ENCODE measurements around the gene POLN.
A peak's percentile ranks its signal among the peaks of the same experiment; 100 is the strongest.
"Not testable (repeated sequence)": the region's sequence is repeated elsewhere in the genome, so short reads cannot be mapped to it uniquely, and the experiment has no call there.

Gene POLN

DNA sequence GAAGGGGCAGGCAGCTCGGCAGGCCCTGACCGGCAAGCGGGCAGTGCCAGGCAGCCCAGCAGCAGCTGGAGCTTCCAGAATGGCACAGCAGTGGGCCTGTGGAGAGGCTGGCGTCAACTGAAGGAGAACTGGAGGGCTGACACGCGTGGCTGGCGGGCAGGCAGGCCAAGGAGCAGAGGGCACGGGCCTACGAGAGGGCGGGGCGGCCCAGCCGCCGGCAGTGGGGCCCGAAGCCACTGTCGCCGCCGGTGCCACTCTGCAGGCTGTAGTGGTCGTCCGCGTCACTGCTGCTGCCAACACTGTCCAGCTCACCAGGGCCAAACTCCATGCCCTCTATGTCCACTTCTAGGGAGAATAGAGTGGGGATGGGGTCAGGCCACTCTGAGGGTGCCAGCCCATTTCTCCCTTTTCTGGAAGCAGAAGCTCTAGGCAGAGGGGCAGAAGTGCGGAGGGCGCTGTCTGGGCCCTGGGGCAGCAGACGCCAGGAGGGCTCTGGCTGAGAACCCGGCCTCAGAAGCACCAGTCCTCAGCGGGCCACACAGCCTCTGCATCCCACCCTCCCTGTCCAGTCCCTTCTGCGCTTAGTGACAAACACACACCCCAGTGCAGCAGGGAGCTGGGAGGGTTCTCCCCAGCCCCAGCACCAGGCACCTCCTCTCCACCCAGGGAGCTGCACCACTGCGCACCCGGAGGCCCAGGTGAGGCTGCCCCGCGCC, 8.6 kb upstream of the POLN start:
- peak; percentile 49 for DNase-seq

DNA sequence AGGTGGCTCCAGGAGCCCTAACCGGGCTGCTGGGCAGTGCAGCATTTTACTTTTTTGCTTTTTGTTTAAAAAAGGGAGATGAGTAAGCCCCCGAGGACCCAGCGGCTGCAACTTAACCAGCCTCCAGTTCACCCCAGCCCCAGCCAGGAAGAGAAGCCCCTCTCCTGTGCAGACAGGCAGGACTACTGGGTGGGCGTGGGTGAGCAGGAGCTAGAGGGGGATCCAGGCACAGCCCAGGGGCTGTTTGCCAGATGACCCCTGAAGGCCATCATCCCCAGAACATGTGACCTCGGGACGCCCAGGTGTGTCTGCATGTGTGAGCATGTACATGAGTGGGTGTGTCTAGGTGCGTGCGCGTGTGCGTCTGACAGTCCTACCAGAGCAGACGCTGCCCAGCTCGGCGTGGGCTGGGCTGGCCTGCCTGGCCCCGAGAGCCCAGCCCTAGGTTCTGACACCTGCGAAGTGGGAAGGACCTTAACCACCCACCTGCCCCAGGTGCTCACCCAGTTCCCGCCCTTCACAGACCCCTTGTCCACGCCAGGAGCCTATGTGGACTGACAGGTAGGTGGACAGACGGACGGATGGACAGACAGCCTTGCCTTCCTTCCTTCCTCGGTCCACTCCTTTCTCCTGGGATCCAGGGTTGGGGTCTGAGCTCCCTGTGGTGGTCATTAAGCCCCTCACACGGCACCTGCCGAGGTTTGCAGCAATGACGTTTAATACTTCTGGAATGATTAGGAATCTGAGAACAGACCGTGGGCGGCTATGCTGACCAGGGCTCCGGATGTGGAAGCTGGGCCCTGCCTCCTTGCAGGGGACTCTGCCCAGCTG, 7.8 kb upstream of the POLN start:
- peak; percentile 45 for DNase-seq

DNA sequence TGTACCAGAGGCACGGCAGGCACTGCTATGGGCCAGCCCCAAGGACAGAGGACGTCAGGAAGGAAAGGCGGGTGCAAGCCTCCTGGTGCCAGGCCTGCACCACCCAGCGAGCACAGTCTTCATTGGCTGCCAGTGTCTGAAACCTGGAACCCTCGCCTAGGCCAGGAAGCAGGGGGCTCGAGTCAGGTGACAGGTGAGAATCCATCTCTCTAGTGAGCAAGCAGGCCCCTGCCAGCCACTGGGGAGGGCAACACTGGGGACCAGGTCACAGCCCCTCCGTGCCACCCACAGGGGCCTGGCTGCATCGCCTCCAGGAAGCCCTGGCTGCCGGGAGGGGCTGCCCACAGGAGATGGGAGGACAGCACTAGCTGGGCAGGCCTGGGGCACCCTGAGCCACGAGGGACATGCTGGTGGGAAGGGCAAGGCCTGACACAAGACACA, 6.9 kb upstream of the POLN start:
- DNase-seq, result peak; percentile 41

DNA sequence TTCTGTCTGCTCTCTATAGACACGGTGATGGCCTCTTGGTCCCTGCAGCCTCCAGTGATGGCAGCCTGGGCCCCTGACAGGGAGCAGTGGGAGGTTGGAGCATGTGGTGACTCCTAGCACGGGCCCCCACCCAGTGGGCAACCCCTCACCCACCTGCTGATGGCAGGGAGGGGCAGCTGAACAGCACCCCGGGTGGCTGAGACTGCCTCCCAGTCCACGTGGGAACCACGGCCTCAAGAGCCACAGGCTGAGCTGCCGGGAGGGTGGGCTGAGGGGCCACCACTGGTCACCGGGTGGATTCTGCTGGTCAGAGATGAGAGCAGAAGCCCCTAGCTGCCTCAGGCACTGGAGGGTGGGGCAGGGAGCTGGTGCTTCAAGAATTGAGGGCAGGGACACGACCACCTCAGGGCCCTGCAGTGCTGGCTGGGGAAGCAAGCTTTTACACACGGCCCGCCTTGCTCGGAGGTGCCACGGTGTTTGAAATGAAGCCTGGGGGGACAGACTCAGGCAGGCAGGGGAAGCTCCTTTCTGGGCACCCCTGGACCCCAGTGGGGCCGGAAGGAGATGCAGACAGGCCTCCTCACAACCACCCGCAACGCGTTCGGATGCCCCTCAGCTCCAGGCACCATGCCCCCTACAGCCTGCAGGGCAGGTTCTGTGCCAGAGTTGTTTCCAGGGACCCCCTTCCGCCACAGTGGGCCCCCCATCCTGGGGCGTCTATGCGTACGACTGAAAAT, 6.3 kb upstream of the POLN start:
- peak; percentile 45 for DNase-seq

DNA sequence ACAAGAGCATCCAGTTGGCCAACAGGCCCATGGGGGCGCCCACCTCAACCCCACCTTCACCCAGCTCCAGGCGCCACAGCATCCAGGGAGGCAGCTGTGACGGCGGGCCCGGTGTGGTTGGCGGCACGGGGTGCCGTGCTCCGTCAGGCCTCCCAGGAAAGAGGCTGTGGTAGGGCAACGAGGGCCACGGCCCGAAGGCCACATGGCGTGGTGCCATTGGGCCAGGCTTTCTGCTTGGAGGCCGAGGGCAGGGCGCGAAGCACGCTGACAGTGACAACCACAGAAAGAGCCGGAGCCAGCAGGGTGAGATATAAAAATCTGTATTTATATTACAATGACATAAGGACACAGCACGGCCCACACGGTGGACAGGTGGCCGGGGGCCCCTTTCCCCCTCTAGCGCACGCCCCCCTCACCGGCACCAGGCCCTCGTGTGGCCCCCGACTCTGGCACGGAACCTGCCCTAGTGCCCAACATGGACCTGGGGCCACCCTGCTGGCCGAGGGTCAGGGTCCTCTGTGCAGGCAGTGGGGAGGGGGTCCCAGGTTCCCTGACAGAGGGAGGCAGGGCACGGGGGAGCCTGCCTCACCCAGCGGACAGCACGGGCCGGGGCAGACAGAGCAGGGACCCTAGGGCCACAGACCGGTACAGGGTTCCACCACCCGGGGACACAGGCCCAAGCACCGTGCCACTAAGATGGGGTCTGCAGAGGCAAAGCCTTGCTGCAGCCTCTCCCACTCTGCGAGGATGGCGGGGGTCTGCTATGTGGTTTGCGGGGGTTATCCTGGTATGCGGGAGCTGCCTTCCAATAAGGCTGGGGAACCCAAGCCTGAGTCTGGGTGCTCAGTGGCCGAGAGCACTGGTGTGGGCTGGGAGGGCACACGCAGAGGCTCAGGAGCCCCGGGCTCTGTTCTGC, 5.5 kb upstream of the POLN start:
- DNase-seq, result peak; percentile 44

DNA sequence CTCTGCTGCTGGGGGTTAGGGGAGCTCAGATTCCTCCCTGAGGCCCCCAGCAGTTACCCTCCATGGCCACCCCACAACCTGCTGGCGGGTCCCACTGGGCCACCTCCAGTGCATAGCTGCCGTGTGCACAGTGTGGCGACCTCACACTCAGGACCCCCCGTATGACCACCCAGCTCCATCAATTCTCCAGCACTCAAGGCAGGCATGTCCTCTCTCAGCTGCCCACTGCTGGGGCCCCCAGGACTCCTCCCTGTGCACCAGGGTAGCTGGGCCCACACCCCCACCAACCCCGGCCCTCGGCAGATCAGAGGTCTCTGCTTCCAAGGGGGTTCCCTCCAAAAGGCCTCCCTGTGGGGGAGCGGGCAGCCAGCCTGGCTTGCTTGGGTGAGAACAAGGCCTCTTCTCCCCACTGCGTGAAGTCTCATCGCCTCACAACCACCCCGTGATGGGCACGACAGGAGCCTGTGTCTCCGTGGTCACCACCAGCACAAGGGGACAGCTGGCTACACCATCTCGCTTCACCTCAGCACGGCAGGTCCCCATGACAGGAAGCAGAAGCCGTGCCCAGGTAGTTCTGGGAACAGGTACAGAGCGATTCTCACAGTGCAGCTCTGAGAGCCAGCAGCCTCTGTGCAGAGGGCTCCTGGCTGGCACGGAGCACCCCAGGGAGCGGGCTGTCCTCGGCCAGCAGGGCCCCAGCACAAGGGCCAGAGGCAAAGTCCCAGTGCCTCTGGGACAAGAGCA, 4.6 kb upstream of the POLN start:
- peak; percentile 47 for DNase-seq

DNA sequence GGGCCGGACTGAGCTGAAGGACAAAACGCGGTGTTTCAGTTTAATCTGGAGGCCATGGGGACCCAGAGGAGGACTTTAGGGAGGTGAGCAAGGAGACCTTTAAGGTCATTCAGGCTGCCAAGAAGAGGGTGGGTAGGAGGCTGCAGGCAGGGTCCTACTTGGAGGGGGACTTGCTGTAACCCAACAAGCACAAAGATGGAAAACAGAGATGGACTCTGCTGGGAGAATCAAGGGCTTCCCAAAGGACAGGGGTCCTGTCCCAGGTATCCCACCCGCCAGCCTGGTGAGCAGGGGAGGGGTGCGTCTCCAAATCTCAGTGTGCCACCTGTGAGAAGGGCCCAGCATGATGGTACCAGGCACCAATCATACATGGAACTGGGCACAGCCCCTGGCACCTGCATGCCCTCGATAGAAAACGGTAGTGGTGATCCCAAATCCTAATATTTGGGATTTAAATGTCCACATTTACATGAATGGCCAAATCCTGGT, 3.9 kb upstream of the POLN start:
- DNase-seq, result peak; percentile 36

DNA sequence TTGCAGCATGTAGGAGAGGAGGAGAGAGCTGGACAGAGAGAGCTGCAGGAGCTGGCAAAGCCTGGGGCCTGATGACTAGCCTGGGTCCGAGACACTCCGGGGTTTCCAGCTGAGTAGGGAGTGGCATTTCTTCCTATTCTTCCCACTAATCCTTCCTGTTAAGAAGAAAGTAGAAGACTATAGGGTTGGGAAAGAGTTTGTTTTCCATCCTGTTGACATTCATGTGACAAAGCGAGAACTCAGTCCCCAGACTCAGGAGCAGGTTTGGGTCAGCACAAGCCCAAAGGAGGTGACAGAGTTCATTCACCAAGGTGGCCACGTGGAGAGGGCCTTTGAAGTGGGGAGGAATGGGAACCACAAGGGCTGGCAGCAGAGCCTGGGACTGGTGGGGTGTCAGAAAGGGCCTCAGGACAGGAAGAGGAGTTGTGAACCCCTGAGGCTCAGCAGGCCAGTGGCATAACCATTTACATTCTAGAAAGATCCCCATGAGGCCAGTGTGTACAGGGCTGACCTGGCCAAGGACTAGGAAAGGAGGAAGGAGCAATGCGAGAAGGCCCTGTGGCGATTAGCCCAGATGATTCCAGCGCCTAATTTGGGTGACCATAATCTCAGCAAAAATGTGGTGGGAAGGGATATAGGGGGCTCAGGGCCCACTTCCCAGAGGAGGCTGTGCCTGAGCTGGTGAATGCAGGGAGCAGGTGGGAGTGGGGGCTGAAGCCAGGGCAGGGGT, 3.3 kb upstream of the POLN start:
- no peak for DNase-seq

DNA sequence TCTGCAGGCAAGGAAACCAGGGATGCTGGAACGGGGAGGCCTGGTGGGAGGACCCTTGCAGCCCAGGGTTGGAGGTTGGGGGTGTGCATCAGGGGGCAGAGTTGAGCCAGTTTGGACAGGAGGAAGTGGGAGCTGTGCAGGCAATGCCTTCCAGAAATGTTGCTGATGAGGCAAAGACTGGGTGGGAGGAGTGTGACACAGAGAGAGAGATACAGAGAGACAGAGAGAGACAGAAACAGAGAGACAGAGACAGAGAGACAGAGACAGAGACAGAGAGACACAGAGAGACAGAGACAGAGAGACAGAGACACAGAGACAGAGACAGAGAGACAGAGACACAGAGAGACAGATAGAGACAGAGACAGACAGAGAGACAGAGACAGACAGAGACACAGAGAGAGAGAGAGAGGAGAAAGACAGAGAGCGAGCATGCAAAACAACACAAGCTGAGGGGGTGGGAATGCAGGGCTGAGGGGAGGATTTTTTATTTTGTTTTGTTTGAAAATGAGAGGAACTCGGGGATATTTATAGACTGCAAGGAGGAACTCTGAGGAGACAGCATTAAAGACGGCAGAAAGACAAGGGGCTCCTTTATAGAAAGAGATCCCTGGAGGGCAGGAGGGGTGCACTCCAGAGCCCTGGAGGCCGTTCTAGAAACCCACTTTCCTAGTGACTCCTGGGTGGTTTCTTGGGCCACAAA, 1.9 kb upstream of the POLN start:
- DNase-seq, result peak; percentile 53

DNA sequence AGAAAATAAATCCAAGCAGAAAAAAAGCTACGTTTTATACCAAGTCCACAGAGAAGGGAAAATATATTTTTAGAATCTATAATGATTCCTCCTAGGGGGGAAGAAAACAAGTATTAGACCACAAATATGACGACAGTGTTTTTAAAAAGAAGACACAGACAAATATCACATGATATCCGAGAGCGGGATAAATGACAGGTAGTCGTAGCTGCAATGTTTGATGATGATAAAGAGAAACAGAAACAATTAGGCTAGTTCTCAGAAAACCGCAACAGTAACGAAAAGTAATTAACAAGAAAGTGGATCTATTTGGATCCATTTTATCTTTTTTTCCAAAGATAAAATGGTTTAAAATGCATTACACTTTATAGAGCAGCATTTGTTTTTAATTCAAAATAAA, 918 bp downstream of the POLN start:
- no peak for DNase-seq

DNA sequence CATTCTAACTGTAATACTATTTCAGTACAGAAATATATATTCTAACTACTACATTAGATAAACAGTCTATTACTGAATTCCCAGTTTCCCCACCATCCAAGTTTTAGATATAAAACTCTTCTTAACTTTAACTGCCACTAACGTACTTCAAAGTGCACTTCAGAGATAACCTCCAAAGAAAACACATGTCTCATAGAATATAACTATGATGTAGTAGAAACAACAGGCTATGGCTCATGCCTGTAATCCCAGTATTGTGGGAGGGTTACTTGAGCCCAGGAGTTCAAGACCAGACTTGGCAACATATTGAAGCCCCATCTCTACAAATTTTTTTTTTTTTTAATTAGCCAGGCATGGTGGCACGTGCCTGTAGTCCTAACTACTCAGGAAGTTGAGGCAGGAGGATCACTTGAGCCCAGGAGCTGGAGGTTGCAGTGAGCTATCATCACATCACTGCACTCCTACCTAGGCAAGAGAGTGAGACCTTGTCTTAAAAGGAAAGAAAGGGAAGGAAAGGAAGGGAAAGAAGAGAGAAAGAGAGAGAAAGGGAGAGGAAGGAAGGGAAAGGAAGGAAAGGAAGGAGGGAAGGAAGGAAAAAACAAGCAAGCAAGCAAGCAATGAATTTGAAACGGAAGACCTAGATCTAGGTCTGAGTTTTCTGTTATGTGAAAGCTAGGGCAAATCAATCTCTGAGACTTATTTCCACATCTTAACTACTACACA, 4.8 kb downstream of the POLN start:
- no peak for DNase-seq

DNA sequence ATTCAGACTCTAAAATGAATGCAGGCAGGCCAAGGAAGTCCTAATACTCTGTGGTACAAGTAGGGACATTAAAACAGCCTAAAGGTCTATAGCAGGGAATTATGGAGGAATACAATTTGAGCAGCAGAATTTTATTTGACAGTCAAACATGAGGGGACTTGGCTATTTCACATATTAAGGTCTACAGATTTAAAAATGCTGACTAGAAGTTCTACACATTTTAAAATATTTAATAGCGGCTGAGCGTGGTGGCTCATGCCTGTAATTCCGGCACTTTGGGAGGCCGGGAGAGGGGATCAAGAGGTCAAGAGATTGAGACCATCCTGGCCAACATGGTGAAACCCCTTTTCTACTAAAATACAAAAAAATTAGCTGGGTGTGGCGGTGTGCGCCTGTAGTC, 10.8 kb downstream of the POLN start:
- DNase-seq, result no peak

DNA sequence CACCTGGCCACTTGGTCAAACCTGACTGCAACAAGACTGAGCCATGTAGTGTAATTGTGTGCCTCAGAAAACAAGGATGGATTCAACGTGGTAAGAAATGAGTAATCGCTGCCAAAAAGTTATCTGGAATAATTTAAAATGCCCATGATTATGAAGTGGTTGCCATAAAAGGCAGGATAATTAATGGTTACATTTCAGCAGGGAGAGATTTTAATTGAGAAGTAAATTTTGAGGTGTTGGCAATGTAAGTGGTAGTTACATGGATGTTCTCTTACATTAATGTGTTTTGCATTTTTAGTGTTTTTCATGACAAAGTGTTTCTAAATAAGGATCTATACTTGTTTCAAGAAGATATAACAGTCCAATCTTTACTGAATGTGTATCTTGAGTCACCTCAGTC, 15.7 kb downstream of the POLN start:
- DNase-seq, result no peak

DNA sequence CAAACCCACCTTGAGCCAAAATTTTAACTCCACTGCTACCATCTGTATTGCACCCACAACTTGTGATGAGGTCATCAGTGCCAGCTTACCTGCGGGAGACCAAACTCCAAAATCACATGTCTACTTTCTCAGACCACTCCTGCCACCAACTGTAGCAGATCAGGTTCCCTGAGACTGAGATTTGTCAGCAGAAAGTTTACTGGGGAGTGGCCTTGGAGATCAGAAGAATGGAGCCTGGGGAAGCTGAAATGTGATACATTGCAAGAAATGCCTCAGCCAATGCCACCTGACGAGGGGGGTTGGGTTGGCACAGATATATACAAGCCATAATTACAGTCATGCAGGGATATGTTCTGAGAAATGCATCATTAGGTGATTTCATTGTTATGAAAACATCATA, 19.1 kb downstream of the POLN start:
- DNase-seq, result no peak

DNA sequence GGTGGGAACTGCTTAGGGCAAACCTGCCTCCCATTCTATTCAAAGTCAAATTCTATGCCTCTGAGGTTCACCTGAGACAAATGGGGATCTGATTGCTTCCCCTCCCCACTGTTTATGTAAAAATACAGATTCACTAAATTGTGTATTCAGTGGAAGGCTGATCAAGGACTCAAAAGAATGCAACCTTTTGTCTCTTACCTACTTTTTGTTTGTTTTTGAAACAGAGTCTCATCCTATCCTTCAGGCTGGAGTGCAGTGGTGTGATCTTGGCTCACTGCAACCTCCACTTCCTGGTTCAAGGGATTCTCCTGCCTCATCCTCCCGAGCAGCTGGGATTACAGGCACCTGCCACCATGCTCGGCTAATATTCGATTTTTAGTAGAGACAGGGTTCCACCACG, 20.5 kb downstream of the POLN start:
- DNase-seq, result not testable (repeated sequence)

DNA sequence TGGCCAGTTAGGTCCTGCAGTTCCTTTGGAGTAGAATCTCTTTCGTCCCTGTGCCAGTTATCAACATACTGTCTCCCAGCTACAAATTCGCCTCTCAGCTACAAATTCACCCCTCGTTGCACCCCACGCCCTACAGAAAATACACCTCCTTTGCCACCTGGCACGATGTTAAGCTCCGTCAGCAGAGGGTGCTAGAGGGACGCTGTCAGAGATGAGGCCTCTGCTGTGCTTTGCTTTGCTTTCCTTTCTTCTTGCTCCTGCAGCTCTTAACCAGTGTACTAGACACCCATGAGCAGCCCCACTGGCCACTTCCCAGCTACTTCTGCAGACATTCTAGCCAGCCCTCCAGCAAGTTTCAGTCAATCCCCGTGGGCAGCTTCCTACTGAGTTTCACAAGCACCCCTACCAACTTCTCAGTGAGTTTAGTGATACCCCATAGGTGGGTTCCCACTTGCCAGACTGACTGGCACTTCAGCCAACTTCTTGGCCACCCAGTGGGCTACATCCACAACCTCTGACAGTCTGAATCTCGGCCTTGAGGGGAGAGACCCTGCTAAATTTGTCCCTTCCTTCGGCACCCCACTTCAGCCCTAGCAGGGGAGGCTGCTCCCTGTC, 21.8 kb downstream of the POLN start:
- peak; percentile 88 for DNase-seq

DNA sequence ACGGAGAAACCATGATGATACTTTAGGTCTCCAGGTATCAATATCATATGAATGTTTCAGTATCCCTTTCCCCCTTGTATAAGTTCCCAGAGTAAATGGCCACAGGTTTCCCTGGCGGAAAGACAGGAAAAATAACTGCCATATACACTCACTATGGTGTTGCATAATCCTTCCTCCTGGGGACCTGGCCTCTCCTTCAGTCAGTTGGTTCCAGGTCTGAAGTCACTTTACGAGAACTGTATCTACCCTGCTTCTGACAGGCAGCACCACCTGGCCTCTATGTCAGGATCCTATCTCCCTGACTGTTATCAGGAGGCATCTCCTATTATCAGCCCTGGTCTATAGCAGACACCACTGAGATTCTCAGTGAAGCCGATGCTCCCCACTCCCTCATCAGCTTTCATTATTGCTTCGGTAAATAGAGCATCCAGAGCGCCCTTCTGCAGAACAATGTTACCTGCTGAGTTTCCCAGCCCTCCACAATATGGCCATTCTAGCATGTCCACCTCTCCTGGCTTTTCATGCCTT, 22.6 kb downstream of the POLN start:
- no peak for DNase-seq

DNA sequence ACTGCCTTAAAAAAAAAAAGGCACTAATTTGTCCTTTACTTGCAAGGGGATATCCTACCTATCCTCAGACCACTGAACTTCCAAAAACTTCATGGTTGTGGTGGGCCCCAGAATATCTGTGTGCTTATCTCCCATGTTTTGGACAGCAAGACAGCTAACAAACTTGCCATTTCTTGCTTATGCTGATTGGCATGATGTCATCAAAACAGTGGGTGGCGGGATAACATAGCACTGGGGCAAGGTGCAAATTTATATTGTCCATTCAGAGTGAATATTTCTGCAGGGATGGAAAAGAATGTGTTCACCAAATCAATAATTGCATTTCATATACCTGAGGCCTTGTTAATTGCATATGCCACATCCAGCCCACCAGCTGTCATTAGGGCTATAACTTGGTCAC, 23.5 kb downstream of the POLN start:
- no peak for DNase-seq

DNA sequence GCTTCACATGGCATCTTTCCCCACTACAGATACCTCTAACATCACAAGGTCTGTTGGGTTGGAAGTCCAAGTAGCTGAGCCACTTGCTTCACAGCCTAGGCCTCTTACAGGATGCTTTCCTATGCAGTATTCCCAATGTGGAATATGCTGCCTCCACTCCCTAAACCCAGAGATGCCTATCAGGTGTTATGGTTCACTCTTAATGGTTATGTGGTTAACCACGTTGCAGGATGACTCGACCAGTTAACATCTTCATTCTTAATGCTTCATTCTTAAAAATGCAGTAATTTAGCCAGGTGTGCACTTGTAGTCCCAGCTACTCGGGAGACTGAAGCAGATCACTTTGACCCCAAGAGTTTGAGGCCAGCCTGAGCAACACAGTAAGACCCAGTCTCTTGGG, 24.2 kb downstream of the POLN start:
- DNase-seq, result no peak

All from activated CD8-positive, alpha-beta memory T cell treated with anti-CD3 and anti-CD28 coated beads, Interleukin-2, amount 50 U/mL, for 48 hours (primary cell).